Ovary (tissue), 9 donors: ENCODE data around the gene MEG3. TPM values are rescaled to one million over a fixed set of nuclear protein-coding genes. Genes with fewer than 3 reads are reported as not detected.

Experiments used
- DNase-seq, 5 donors: peaks; one replicate each; pipeline ENCODE4 v3.0.0-alpha.2; 2019 to 2020
- H3K27ac ChIP-seq, 2 donors: fragments of 200-600 bp; one replicate each; pipeline versions ENCODE4 v1.5.1 to v1.8.0; 2019 to 2022
- H3K27me3 ChIP-seq: fragments of 200-600 bp; one replicate; pipeline ENCODE4 v1.8.0; 2022
- H3K36me3 ChIP-seq: fragments of 200-600 bp; sonication (generic); one replicate; pipeline ENCODE4 v1.5.1; 2019
- H3K4me1 ChIP-seq: one replicate; pipeline ENCODE4 v1.8.1; 2013; ENCODE audit warnings: mild to moderate bottlenecking, moderate library complexity; ENCODE audit not compliant: insufficient read depth
- H3K4me3 ChIP-seq: fragments of 200-600 bp; sonication (generic); one replicate; pipeline ENCODE4 v1.5.1; 2017
- H3K9me3 ChIP-seq, 2 donors: fragments of 200-600 bp in 1 of 2; sonication (generic) in 1 of 2; one replicate each; pipeline versions ENCODE4 v1.5.1 to v1.8.1; 2013 to 2019; ENCODE audit warnings: mild to moderate bottlenecking in 1 of 2, moderate library complexity in 1 of 2
- CTCF ChIP-seq, 3 donors: fragments of 450-650 bp in 2 of 3; fragments of 200-600 bp in 1 of 3; IDR thresholded peaks; one replicate each; pipeline versions ENCODE4 v1.5.1 to v1.8.0; 2016 to 2022; ENCODE audit warnings: antibody characterized with exemption in 3 of 3, mild to moderate bottlenecking in 1 of 3
- EP300 ChIP-seq: sonication (generic); formaldehyde crosslinking; IDR thresholded peaks from one replicate; pipeline ENCODE4 v1.6.1; 2017; ENCODE audit warnings: antibody characterized with exemption
- POLR2A ChIP-seq: fragments of 450-650 bp; IDR thresholded peaks from one replicate; pipeline ENCODE4 v1.6.1; 2017; ENCODE audit warnings: antibody characterized with exemption, mild to moderate bottlenecking, moderate library complexity
- WGBS, 3 donors: extraction: QIAGEN DNeasy Blood & Tissue Kit in 1 of 3; methylation state at CpG; one replicate each; pipeline versions ENCODE4 v1.1.5 to v1.1.7; 2013 to 2017; 5-methylcytosine and 5-hydroxymethylcytosine counted together
- intact Hi-C, 4 donors: fragments of 100-400 bp; cut with DNase I; formaldehyde crosslinking; loops; one replicate each; pipeline versions ENCODE4 v1.11.0 to v1.15.1; 2022 to 2023
- polyA plus RNA-seq, 2 donors: library from polyadenylated mRNA; stranded (reverse); fragments of 200-250 nt in 1 of 2; fragments of 350-450 nt in 1 of 2; fragmentation: Illumina TruSeq in 1 of 2; extraction: RNeasy Lipid Tissue Mini Kit (QIAGEN cat#74804) in 1 of 2; gene quantifications; one replicate each; pipeline ENCODE4 v1.2.3, GENCODE V29; 2013 to 2014
- total RNA-seq, 7 donors: library from RNA; depleted of rRNA in 2 of 7; stranded (reverse); fragments of >200 nt in 2 of 7; fragmentation: NEBNext Ultra II Directional in 3 of 7; extraction: Animal tissue kit (Norgen Biotek cat#: 25700) in 3 of 7; gene quantifications; one replicate each; pipeline versions ENCODE4 v1.1.0 to v1.2.4, GENCODE V29; 2016 to 2023
- donor health status: DM: no; HTN: no; CAD: no; lungs with moderate emphysema.
- donor health status: DM: no; HTN: no; CAD: no.
- donor health status: Bipolar disorder and iron deficiency.
- donor health status: DM: yes; HTN: yes; CAD: no.
- donor health status: DM: no; HTN: no; CAD: no.
- donor health status: DM: yes; HTN: yes; CAD: no.

Gene MEG3
- total and polyA plus RNA-seq, 9 donors = 186 to 1,950 (median 396) TPM

- peak in 2 of 5 donors; percentile 16 to 32 for DNase-seq
- Histone ChIP-seq H3K27ac (no peak overlapping the region), H3K36me3 (no peaks in the 10 kb centered on the region), H3K27me3 (no peaks in the 10 kb centered on the region), H3K9me3 (no peaks in the 10 kb centered on the region), H3K4me1 (no peaks in the 10 kb centered on the region), H3K4me3 (no peak overlapping the region)
- WGBS, 3 donors = 75 to 79% (median 75%) methylated on average over 16 of the region's 16 CpGs
- intact Hi-C loops = loop anchor here in 1 of 4 donors (10.0 kb wide), 1 partner anchor 1523 kb away; no protein-coding TSS in a partner anchor
- TF ChIP-seq EP300 (no peak), POLR2A (no peak), CTCF (IDR thresholded peaks at IDR 0.05) (no peak)
These were observed 45.6 kb downstream of the MEG3 start for GRCh38 chr14:100871234-100872186.

GRCh38 chr14:100872259-100873095 is 46.6 kb downstream of the MEG3 start:
- H3K27me3 ChIP-seq = no peaks in the 10 kb centered on the region
- no peaks in the 10 kb centered on the region for H3K9me3 ChIP-seq
- no peak overlapping the region for H3K4me3 ChIP-seq
- no peak overlapping the region for H3K27ac ChIP-seq
- no peaks in the 10 kb centered on the region for H3K36me3 ChIP-seq
- TF ChIP-seq EP300 = no peak
- TF ChIP-seq POLR2A = no peak
- no peak for TF ChIP-seq CTCF (IDR thresholded peaks at IDR 0.05)
- no peaks in the 10 kb centered on the region for H3K4me1 ChIP-seq
- intact Hi-C loops = loop anchor here in 1 of 4 donors (10.0 kb wide), 1 partner anchor 1522 kb away; no protein-coding TSS in a partner anchor
- DNase-seq = peak in 2 of 5 donors; percentile 17 to 40
- 71 to 76% (median 74%) methylated on average over 15 of the region's 15 CpGs for WGBS, 3 donors

- 57 to 62% (median 58%) methylated on average over 3 of the region's 3 CpGs for WGBS, 3 donors
- DNase-seq = peak in 1 of 5 donors; percentile 29
- Histone ChIP-seq H3K9me3 (no peaks in the 10 kb centered on the region), H3K27me3 (no peaks in the 10 kb centered on the region), H3K36me3 (no peaks in the 10 kb centered on the region), H3K27ac (no peak overlapping the region), H3K4me1 (no peaks in the 10 kb centered on the region), H3K4me3 (no peak overlapping the region)
- TF ChIP-seq POLR2A = no peak
- TF ChIP-seq EP300 = no peak
- TF ChIP-seq CTCF (IDR thresholded peaks at IDR 0.05) = no peak
- intact Hi-C loops = loop anchor here in 1 of 4 donors (10.0 kb wide), 1 partner anchor 1522 kb away; no protein-coding TSS in a partner anchor
These were observed 47.2 kb downstream of the MEG3 start for GRCh38 chr14:100873096-100873482.

GRCh38 chr14:100874051-100874410 is 48.1 kb downstream of the MEG3 start:
- H3K27me3 ChIP-seq = no peaks in the 10 kb centered on the region
- H3K27ac ChIP-seq = no peak overlapping the region
- no peak overlapping the region for H3K4me3 ChIP-seq
- no peak for DNase-seq
- TF ChIP-seq POLR2A = no peak
- no peaks in the 10 kb centered on the region for H3K4me1 ChIP-seq
- 89 to 95% (median 90%) methylated on average over 4 of the region's 4 CpGs for WGBS, 3 donors
- no peaks in the 10 kb centered on the region for H3K9me3 ChIP-seq
- intact Hi-C loops = loop anchor here in 1 of 4 donors (10.0 kb wide), 1 partner anchor 1521 kb away; no protein-coding TSS in a partner anchor
- H3K36me3 ChIP-seq = no peaks in the 10 kb centered on the region
